Cardiac fibroblast (primary cell): ENCODE data around the gene THBS2.
"Not testable (repeated sequence)": the region's sequence is repeated elsewhere in the genome, so short reads cannot be mapped to it uniquely, and the experiment has no call there.

Experiments
- DNase-seq, 2 donors: peaks; one replicate each; pipeline versions ENCODE4 v3.0.0 to v3.0.0-alpha.2; 2010; ENCODE audit warnings: low read depth in 2 of 2
- H3K4me3 ChIP-seq, 2 donors: replicated peaks in 1 of 2; 1 replicate in 1 of 2; 2 replicates in 1 of 2; pipeline ENCODE4 v1.5.1; 2011; ENCODE audit warnings: low read depth in 2 of 2, low read length in 2 of 2, mild to moderate bottlenecking in 2 of 2, moderate library complexity in 1 of 2
- CTCF ChIP-seq: IDR thresholded peaks from one replicate; pipeline ENCODE4 v1.5.1; 2011; ENCODE audit warnings: low read depth, mild to moderate bottlenecking, low read length, inconsistent platforms

THBS2 gene

GRCh38 chr6:169184419-169184818, 69.2 kb downstream of the THBS2 start:
- TF ChIP-seq CTCF: no peak
- H3K4me3 ChIP-seq: no peak overlapping the region
- no peak for DNase-seq

- no peak overlapping the region for H3K4me3 ChIP-seq
- TF ChIP-seq CTCF: no peak
- no peak for DNase-seq
Measured at GRCh38 chr6:169183233-169183632, 70.4 kb downstream of the THBS2 start.

- DNase-seq, H3K4me3 ChIP-seq: not testable (repeated sequence)
Measured at GRCh38 chr6:169179831-169180230, 73.8 kb downstream of the THBS2 start.

GRCh38 chr6:169177516-169178166, 76.0 kb downstream of the THBS2 start:
- H3K4me3 ChIP-seq: no peak overlapping the region
- TF ChIP-seq CTCF: no peak
- DNase-seq: peak in 1 of 2 donors; percentile 69

- no peak for DNase-seq
- H3K4me3 ChIP-seq: no peak overlapping the region
- no peak for TF ChIP-seq CTCF
Measured at GRCh38 chr6:169176361-169176991, 77.2 kb downstream of the THBS2 start.

- no peak for TF ChIP-seq CTCF
- no peak overlapping the region for H3K4me3 ChIP-seq
- no peak for DNase-seq
Measured at GRCh38 chr6:169175360-169175887, 78.2 kb downstream of the THBS2 start.

GRCh38 chr6:169174516-169175359, 78.9 kb downstream of the THBS2 start:
- DNase-seq: no peak
- TF ChIP-seq CTCF: no peak
- no peak overlapping the region for H3K4me3 ChIP-seq
